ENCODE measurements around the gene CNFN.
"Not testable (repeated sequence)": the region's sequence is repeated elsewhere in the genome, so short reads cannot be mapped to it uniquely, and the experiment has no call there.

CNFN gene

DNA sequence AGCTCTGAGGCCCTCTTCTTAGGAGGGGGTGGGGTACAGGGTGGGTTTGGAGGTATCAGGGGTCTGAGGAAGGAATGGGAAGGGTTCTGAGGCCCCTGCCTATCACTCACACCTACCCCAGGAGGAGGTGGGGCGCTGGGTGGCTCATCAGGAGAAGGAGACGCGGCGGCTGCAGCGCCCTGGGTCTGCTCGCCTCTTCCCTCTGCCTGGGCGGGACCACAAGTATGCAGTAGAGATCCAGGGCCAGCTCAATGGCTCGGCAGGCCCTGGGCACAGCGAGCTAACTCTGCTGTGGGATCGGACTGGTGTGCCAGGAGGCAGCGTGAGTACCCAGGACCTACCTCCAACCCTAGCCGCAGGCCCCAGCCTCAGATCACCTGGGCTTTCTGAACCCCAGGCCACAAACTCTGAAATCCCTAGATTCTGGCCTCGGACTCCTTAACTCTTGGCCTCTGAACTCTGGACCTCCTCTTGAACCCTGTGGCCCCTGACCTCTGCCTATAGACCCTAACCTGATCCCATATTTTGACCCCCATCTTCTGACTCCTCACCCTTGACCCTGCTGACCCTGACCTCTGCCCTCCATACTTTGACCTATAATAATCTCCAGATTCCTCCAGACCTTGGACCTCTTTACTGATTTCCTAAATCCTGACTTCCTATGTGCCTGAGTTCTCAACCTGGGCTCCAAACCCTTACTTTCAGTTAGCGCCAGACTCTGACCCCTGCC, 40.6 kb downstream of the CNFN start:
- DNase-seq (ENCODE audit: low spot score): no peak

DNA sequence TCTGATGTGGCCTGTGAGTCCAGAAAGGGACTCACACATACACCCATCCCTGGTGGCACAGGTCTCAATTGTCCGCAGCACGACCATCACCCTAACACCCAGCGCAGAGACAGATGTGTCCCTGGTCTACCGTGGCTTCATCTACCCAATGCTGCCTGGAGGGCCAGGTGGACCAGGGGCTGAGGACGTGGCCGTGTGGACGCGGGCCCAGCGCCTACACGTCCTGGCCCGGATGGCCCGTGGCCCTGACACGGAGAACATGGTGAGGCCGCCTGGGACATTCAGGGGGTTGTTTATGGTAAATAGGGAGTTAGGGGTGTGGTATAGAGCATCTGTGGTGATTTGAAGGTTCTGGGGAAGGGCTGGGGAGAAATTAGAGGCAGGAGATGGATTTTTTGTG, 41.9 kb downstream of the CNFN start:
- no peak for DNase-seq (ENCODE audit: low spot score)

- no peak for DNase-seq (ENCODE audit: low spot score)
Measured at GRCh38 chr19:42345191-42345812, 44.8 kb downstream of the CNFN start.

- no peak for DNase-seq (ENCODE audit: low spot score)
Measured at GRCh38 chr19:42344336-42344893, 45.7 kb downstream of the CNFN start.

DNA sequence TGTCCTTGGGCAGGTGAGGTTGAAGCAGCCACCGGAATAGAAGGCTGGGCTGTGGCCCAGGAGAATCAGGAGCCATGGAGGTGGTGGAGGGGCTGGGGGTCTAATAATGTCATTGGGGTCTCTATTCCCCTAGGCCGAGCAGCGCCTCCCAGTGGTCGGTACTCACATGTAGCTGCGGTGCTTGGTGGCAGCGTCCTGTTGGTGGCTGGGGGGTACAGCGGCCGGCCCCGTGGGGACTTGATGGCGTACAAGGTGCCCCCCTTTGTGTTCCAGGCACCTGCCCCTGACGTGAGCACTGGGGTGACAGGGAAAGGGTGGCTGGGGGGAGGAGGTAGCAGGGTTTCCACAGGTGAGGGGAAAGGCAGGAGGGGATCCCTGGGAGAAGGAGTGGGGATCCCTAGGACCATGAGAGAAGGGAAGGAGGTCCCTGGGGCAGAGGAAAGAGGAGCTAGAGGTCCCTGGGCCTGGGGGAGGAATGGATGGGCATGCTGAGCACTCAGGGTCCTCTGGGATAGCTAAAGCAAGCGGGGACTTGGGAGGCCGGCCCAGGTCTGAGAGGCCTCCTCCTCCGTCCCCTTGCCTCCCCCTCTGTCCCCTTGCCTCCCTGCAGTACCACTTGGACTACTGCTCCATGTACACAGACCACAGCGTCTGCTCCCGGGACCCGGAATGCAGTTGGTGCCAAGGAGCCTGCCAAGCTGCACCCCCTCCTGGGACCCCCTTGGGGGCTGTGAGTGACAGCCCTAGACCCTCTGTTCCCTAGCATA, 46.6 kb downstream of the CNFN start:
- DNase-seq (ENCODE audit: low spot score): no peak

- DNase-seq (ENCODE audit: low spot score): not testable (repeated sequence)
Measured at GRCh38 chr19:42339922-42340321, 50.2 kb downstream of the CNFN start.

DNA sequence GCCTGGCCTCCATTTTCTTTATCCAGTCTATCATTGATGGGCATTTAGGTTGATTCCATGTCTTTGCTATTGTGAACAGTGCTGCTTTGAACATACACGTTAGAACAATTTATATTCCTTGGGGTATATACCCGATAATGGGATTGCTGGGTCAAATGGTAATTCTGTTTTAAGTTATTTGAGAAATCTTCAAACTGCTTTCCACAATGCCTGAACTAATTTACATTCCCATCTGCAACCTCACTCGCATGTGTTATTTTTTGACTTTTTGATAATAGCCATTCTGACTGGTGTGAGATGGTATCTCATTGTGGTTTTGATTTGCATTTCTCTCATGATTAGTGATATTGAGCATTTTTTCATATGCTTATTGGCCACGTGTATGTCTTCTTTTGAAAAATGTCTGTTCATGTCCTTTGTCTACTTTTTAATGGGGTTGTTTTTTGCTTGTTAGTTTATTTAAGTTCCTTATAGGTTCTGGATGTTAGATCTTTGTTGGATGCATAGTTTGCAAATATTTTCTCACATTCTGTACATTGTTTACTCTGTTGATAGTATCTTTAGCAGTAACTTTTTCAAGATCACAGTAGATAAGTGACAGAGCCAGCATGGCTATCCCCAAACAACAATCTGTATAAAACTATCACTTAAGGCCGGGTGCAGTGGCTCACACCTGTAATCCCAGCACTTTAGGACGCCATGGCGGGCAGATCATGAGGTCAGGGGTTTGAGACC, 50.8 kb downstream of the CNFN start:
- not testable (repeated sequence) for DNase-seq (ENCODE audit: low spot score)

Data from LoVo (cell line).